ENCODE measurements around the gene PRCC. TPM values are rescaled to one million over a fixed set of nuclear protein-coding genes. Genes with fewer than 3 reads are reported as not detected.

Gene PRCC
- polyA plus RNA-seq, 3 donors: 26.7 to 37.1 (median 29.6) TPM

- peak overlapping the region; percentile 82 for H2AFZ ChIP-seq (ENCODE audit: insufficient read depth, low read depth, low read length, poor library complexity, severe bottlenecking)
- no peak for TF ChIP-seq CTCF (IDR thresholded peaks at IDR 0.05)
- peaks cover 31 to 37% of the 10 kb centered on the region in 2 donors for H3K4me1 ChIP-seq (ENCODE audit: control insufficient read depth in 1 of 2, insufficient read depth in 2 of 2, low read length in 2 of 2)
- Mint-ChIP-seq H3K4me3 (no peak overlapping the region), H3K4me1 (peaks cover 33% of the 10 kb centered on the region), H3K27ac (peak overlapping the region in 1 of 7 donors; percentile 18), H3K27me3 (ENCODE audit: low read depth in 3 of 3) (peaks cover 0 to 2% (median 0%) of the 10 kb centered on the region in 3 donors), H3K9me3 (no peaks in the 10 kb centered on the region), H3K36me3 (peaks cover 27 to 33% of the 10 kb centered on the region in 2 donors)
- intact Hi-C loops (cut with micrococcal nuclease): loop anchor here in 1 of 2 donors (5.0 kb wide), 1 partner anchor 36 kb away; no protein-coding TSS in a partner anchor
- peak overlapping the region; percentile 70 to 95 (median 79) for H3K4me3 ChIP-seq (replicated peaks in 1 of 3; ENCODE audit: low read depth in 2 of 3, low read length in 3 of 3)
- peaks cover 71% of the 10 kb centered on the region for H3K79me2 ChIP-seq (ENCODE audit: insufficient read depth, low read length)
- DNase-seq: no peak
- H4K20me1 ChIP-seq (ENCODE audit: insufficient read depth, low read length): peaks cover 32% of the 10 kb centered on the region
- peak overlapping the region; percentile 95 for H3K4me2 ChIP-seq (replicated peaks; ENCODE audit: extremely low read depth, low read length, poor library complexity, severe bottlenecking)
- H3K9me3 ChIP-seq (replicated peaks in 1 of 2; ENCODE audit: control insufficient read depth in 1 of 2, insufficient read depth in 1 of 2, low read length in 2 of 2): no peaks in the 10 kb centered on the region
- peaks cover 13 to 36% of the 10 kb centered on the region in 2 donors for H3K36me3 ChIP-seq (replicated peaks in 1 of 2; ENCODE audit: control insufficient read depth in 1 of 2, insufficient read depth in 2 of 2, low read length in 2 of 2)
- peak overlapping the region; percentile 100 for H3K9ac ChIP-seq (ENCODE audit: insufficient read depth, low read length, poor library complexity, severe bottlenecking)
- WGBS (ENCODE audit: insufficient coverage): 83% methylated on average over 4 of the region's 8 CpGs
- peak overlapping the region in 1 of 2 donors; percentile 97 for H3K27ac ChIP-seq (ENCODE audit: low read depth in 1 of 2, low read length in 2 of 2)
- no peaks in the 10 kb centered on the region for H3K27me3 ChIP-seq (ENCODE audit: control insufficient read depth in 2 of 2, insufficient read depth in 2 of 2, low read length in 2 of 2)
These were observed 1.4 kb downstream of the PRCC start for GRCh38 chr1:156768610-156769295.

- Histone ChIP-seq H4K20me1 (ENCODE audit: insufficient read depth, low read length) (peaks cover 63% of the 10 kb centered on the region), H3K27me3 (ENCODE audit: control insufficient read depth in 2 of 2, insufficient read depth in 2 of 2, low read length in 2 of 2) (no peaks in the 10 kb centered on the region), H3K9ac (ENCODE audit: insufficient read depth, low read length, poor library complexity, severe bottlenecking) (no peak overlapping the region), H3K4me3 (replicated peaks in 1 of 3; ENCODE audit: low read depth in 2 of 3, low read length in 3 of 3) (no peak overlapping the region), H3K79me2 (ENCODE audit: insufficient read depth, low read length) (peaks cover 97% of the 10 kb centered on the region), H2AFZ (ENCODE audit: insufficient read depth, low read depth, low read length, poor library complexity, severe bottlenecking) (no peak overlapping the region), H3K36me3 (replicated peaks in 1 of 2; ENCODE audit: control insufficient read depth in 1 of 2, insufficient read depth in 2 of 2, low read length in 2 of 2) (peaks cover 13 to 50% of the 10 kb centered on the region in 2 donors), H3K4me2 (replicated peaks; ENCODE audit: extremely low read depth, low read length, poor library complexity, severe bottlenecking) (no peak overlapping the region), H3K4me1 (ENCODE audit: control insufficient read depth in 1 of 2, insufficient read depth in 2 of 2, low read length in 2 of 2) (peaks cover 16 to 22% of the 10 kb centered on the region in 2 donors), H3K9me3 (replicated peaks in 1 of 2; ENCODE audit: control insufficient read depth in 1 of 2, insufficient read depth in 1 of 2, low read length in 2 of 2) (no peaks in the 10 kb centered on the region), H3K27ac (ENCODE audit: low read depth in 1 of 2, low read length in 2 of 2) (no peak overlapping the region)
- H3K4me3 Mint-ChIP-seq: no peak overlapping the region
- H3K27ac Mint-ChIP-seq: peak overlapping the region in 1 of 7 donors; percentile 16
- peaks cover 33 to 35% of the 10 kb centered on the region in 2 donors for H3K36me3 Mint-ChIP-seq
- peaks cover 36% of the 10 kb centered on the region for H3K4me1 Mint-ChIP-seq
- no peak for DNase-seq
- no peaks in the 10 kb centered on the region for H3K9me3 Mint-ChIP-seq
- WGBS (ENCODE audit: insufficient coverage): no CpG with 5 or more reads among the region's 3 CpGs
- intact Hi-C loops (cut with micrococcal nuclease): no loop called here
- no peaks in the 10 kb centered on the region for H3K27me3 Mint-ChIP-seq (ENCODE audit: low read depth in 3 of 3)
- TF ChIP-seq CTCF (IDR thresholded peaks at IDR 0.05): no peak
These were observed 4.9 kb downstream of the PRCC start for GRCh38 chr1:156772222-156772621.
